D721Med (cell line): ENCODE measurements around the gene ASB15.

Source experiments
- DNase-seq: peaks from one replicate; pipeline ENCODE4 v3.0.0; 2011; ENCODE audit warnings: low spot score; ENCODE audit not compliant: insufficient read length
- FAIRE-seq: peaks from 2 replicates; lab custom pipeline; 2011; peaks lifted over from hg19 to GRCh38; lab: Jason Lieb, UNC
- CTCF ChIP-seq: IDR thresholded peaks from 2 replicates; pipeline ENCODE4 v1.5.1; 2012; ENCODE audit warnings: mild to moderate bottlenecking, control low read depth; ENCODE audit not compliant: insufficient read depth; ENCODE audit errors: missing control alignments

Gene ASB15

GRCh38 chr7:123558289-123558874 is 43.2 kb upstream of the ASB15 start:
- TF ChIP-seq CTCF: no peak
- DNase-seq: no peak
- FAIRE-seq: no peak

GRCh38 chr7:123562121-123562520 is 39.5 kb upstream of the ASB15 start:
- DNase-seq: no peak
- FAIRE-seq: no peak
- TF ChIP-seq CTCF: no peak

- TF ChIP-seq CTCF: no peak
- FAIRE-seq (no peak), DNase-seq (no peak)
Observed at GRCh38 chr7:123569352-123570010, 32.1 kb upstream of the ASB15 start.

GRCh38 chr7:123570390-123571182 is 31.0 kb upstream of the ASB15 start:
- no peak for TF ChIP-seq CTCF
- FAIRE-seq (no peak), DNase-seq (no peak)

- DNase-seq (no peak), FAIRE-seq (no peak)
- TF ChIP-seq CTCF: no peak
Observed at GRCh38 chr7:123571187-123571586, 30.4 kb upstream of the ASB15 start.

- DNase-seq (no peak), FAIRE-seq (no peak)
- no peak for TF ChIP-seq CTCF
Observed at GRCh38 chr7:123571684-123572083, 29.9 kb upstream of the ASB15 start.

- FAIRE-seq (no peak), DNase-seq (no peak)
- no peak for TF ChIP-seq CTCF
Observed at GRCh38 chr7:123573341-123573740, 28.3 kb upstream of the ASB15 start.
